Central memory CD8-positive, alpha-beta T cell (primary cell): ENCODE results near the gene FSTL4.

Source experiments
- ATAC-seq: fragments of 150-1000 bp; cut with Tn5 transposase; replicated peaks from 2 replicates; pipeline ENCODE4 v1.10.0; 2022; ENCODE audit warnings: mild to moderate bottlenecking, moderate FRiP score, moderate number of reproducible peaks; ENCODE audit not compliant: poor library complexity, severe bottlenecking; ENCODE audit errors: extremely low read depth
- DNase-seq, 2 donors: peaks; one replicate each; pipeline ENCODE4 v3.0.0; 2021; ENCODE audit warnings: low spot score in 2 of 2
- H3K27ac Mint-ChIP-seq: one replicate; pipeline ENCODE4 v1.8.0; 2022; ENCODE audit warnings: low read depth, mild to moderate bottlenecking, moderate library complexity, mixed read lengths
- H3K27me3 Mint-ChIP-seq: one replicate; pipeline ENCODE4 v1.8.0; 2022; ENCODE audit warnings: mixed read lengths
- H3K36me3 Mint-ChIP-seq: one replicate; pipeline ENCODE4 v1.8.0; 2022; ENCODE audit warnings: mild to moderate bottlenecking, moderate library complexity, mixed read lengths; ENCODE audit not compliant: insufficient read depth
- H3K4me1 Mint-ChIP-seq: one replicate; pipeline ENCODE4 v1.8.0; 2022; ENCODE audit warnings: mixed read lengths
- H3K4me3 Mint-ChIP-seq: one replicate; pipeline ENCODE4 v1.8.0; 2022; ENCODE audit warnings: mild to moderate bottlenecking, moderate library complexity, mixed read lengths
- H3K9me3 Mint-ChIP-seq: one replicate; pipeline ENCODE4 v1.8.0; 2022; ENCODE audit warnings: mixed read lengths

The FSTL4 gene

DNA sequence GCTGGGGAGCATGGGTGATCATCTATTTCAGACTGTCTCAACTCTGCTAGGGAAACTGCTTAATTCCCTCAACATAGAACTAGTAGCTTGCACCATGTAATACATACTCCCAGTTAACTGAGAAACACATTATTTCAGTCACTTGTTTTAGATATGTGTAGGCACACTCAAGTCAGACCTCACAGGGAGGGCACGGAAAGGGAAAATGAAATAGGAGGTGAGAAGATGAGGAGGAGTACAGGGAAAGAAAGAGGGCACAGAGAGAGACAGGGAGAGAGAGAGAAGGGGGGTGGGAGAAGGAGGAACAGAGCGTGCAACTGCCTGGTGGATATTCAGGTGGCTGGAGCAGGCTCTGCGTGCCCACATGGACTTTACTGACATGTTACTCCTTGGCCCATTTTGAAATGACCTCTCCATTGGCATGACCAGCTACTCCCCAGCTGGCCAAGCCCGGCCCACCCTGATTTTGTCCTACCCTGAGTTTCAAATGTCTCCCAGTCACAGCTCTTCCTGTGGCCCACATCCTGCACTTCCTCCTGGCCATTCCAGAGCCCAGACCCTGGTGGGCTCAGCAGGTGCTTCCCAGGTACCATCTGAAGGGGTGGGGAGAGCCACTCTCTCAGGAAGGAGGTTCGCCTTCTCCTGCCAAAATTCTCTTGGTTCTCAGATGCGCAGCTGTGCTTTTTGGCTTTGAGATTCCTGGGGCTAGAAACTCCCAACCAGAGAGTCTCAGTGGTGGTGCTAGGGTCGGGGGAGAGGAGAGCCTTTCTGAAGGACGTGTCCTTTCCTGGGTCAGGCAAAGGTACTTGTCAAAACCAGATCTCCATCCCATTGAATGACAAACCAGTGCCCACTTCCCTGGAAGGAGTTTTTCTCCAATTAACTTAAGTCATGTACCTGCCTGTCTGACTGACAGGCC, 229.4 kb downstream of the FSTL4 start:
- ATAC-seq (no peak), DNase-seq (no peak)
- Mint-ChIP-seq H3K4me3 (no peak overlapping the region), H3K27ac (no peak overlapping the region), H3K36me3 (peaks cover under 1% of the 10 kb centered on the region), H3K9me3 (no peaks in the 10 kb centered on the region), H3K27me3 (peaks cover 46% of the 10 kb centered on the region), H3K4me1 (peaks cover 6% of the 10 kb centered on the region)

DNA sequence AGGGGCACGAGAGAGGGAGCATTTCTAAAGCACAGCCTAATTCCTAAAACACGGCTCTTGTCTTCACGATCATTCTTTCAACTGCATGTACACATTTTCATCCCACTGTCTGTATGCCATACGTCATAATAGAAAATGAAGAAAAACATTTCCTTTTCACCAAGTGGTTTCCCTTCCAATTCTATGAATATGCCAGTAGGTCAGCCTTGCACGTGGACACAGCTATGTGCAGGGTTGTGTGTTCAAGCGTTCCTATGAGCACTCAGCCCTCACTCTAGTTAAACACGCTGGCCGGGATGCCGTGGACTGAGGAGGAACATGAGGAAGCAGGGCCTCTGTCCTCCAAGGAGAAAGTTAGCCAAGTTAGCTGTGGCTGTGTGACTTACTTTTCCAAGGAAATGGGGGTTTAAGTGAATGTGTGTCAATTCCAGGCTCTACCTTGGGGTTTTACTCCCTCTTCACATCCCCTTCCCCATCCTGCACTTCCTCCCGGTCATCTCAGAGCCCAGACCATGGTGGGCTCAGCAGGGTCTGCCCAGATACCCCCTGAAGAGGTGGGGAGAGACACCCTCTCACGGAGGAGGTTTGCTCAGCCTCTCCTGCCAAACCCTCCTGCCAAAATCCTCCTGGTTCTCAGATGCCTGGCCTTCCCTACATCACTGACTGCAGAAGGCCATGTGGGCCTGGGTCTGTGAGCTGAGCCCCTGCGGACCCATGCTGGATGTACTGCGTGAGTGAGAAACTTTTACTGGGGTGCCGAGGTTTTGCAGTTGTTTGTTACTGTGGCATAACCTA, 230.6 kb downstream of the FSTL4 start:
- H3K27me3 Mint-ChIP-seq: peaks cover 57% of the 10 kb centered on the region
- H3K36me3 Mint-ChIP-seq: peaks cover 2% of the 10 kb centered on the region
- H3K4me1 Mint-ChIP-seq: peaks cover 6% of the 10 kb centered on the region
- no peak for ATAC-seq
- no peak for DNase-seq
- no peak overlapping the region for H3K4me3 Mint-ChIP-seq
- no peak overlapping the region for H3K27ac Mint-ChIP-seq
- H3K9me3 Mint-ChIP-seq: peaks cover 8% of the 10 kb centered on the region

DNA sequence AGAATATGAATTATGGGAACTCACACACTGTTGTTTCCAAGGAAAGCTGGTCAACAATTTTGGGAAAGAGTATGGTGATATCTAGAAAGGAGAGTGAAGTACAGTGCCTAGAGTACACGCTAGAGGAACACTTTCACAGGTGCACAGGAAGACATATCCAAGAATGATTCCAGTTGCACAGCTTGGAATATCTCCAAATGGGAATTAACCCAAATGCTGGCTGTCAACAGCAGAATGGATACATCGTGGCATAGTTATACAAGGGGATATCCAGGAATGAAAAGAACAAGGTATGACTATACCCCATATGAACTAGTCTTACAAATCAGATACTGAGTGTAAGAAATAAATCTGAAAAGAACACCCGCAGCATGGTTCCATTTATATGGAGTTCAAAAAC, 231.3 kb downstream of the FSTL4 start:
- Mint-ChIP-seq H3K27ac (no peak overlapping the region), H3K27me3 (peaks cover 64% of the 10 kb centered on the region), H3K9me3 (peaks cover 8% of the 10 kb centered on the region), H3K4me1 (no peaks in the 10 kb centered on the region), H3K36me3 (peaks cover 2% of the 10 kb centered on the region), H3K4me3 (no peak overlapping the region)
- DNase-seq: no peak
- ATAC-seq: no peak

DNA sequence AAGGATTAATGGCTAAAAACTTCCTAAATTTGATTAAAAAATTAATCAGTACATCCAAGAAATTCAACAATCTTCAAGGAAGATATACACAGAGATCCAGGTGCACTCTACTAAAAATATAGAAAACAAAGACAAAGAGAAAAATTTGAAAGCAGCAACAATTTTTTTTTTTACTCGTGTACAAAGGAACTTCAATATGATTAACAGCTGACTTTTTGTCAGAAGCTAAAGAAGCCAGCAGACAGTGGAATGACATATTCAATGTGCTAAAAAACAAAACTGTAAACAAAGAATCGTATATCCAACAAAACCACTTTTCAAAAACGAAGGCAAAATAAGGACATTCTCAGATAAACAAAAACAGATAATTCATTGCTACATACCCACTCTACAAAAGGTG, 234.6 kb downstream of the FSTL4 start:
- peaks cover 66% of the 10 kb centered on the region for H3K27me3 Mint-ChIP-seq
- peaks cover 2% of the 10 kb centered on the region for H3K36me3 Mint-ChIP-seq
- no peak overlapping the region for H3K27ac Mint-ChIP-seq
- ATAC-seq: no peak
- peaks cover 8% of the 10 kb centered on the region for H3K9me3 Mint-ChIP-seq
- H3K4me1 Mint-ChIP-seq: no peaks in the 10 kb centered on the region
- H3K4me3 Mint-ChIP-seq: no peak overlapping the region
- no peak for DNase-seq

DNA sequence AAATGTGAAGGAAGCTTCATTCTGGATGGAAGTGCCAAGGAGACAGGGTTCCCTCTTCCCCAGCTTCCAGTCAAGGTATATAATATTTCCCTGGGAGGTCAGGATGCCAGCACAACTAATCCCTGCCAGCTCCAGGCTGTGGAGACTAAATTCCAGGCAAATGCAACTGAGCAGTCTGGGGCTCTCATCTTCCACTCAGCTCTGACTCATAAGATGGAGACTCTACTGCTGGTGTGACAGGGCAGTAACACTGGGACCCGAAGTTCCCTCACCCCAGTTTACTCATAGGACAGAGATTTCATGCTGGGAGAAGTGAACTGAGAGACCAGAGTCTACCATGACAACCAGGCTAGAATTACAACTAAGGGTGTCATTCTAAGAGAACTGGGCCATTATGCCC, 235.4 kb downstream of the FSTL4 start:
- no peak overlapping the region for H3K4me3 Mint-ChIP-seq
- H3K27ac Mint-ChIP-seq: no peak overlapping the region
- H3K4me1 Mint-ChIP-seq: no peaks in the 10 kb centered on the region
- H3K36me3 Mint-ChIP-seq: peaks cover 2% of the 10 kb centered on the region
- peaks cover 8% of the 10 kb centered on the region for H3K9me3 Mint-ChIP-seq
- DNase-seq (no peak), ATAC-seq (no peak)
- H3K27me3 Mint-ChIP-seq: peaks cover 74% of the 10 kb centered on the region

DNA sequence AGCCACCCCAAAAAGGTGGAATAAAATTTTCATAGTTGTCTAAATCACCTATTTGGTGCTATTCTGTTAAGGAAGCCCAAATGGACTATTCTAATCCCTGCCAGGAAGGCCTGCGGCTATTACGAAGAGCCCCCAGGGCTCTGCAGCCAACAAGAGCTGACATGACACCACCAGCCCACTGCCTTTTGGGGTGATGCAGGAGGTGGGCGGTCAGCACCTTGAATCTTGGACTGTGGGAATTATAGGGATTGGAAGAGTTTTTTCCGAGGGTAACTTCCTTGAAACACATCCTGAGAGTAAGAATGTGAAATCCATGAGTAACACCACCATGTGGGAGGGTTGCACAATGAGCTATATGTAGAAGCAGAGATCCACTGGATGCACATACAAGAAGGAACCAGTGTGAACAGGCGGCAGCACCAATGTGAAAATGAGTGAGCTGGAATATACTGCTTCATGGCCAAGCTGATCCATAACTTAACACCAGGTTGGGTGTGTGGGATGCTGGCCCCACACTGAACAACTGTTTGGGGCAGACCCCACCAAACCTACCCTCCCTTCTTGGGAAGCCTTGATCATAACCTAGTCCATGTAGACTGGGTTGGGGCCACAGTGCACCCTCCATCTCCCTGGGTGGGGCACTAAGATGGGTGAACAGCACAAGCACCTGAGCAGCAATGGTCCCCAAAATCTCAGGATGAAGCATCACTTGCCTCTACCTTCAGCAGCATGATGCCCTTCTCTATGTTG, 239.0 kb downstream of the FSTL4 start:
- Mint-ChIP-seq H3K36me3 (peaks cover 2% of the 10 kb centered on the region), H3K4me3 (no peak overlapping the region), H3K27me3 (peaks cover 97% of the 10 kb centered on the region), H3K4me1 (no peaks in the 10 kb centered on the region), H3K27ac (no peak overlapping the region), H3K9me3 (peaks cover 8% of the 10 kb centered on the region)
- no peak for DNase-seq
- no peak for ATAC-seq

DNA sequence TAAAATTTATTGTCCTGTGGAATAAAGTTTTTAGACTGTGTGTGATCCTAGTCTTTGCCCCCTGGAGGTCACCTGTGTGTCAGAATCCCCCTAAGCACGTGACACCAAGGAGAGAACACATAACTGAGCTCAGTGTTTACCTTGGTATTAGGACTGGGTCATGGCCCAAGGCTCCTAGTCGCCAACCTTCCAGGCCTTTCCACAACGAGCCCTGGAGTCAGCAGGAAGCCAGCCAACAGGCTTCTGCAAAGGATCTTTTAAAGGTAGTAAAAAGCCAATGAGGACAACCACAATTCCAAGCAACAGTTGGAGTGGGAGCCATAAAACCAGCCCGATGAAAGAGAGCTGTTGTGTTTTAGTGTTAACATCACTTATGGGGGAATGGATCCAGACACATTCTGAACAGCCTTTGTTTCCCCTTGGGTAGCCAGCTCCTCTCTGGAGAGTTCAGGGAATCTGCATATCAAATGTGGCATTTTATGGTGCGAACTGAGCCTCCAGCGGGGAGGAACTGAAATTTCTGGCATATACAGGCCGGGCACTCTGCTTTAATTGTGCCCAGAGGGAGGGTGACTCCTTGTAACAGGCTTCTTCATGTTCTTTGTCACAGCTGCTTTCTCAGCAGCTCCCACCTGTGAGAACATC, 239.9 kb downstream of the FSTL4 start:
- no peak for ATAC-seq
- H3K36me3 Mint-ChIP-seq: no peaks in the 10 kb centered on the region
- no peaks in the 10 kb centered on the region for H3K4me1 Mint-ChIP-seq
- H3K9me3 Mint-ChIP-seq: peaks cover 5% of the 10 kb centered on the region
- H3K4me3 Mint-ChIP-seq: no peak overlapping the region
- DNase-seq: no peak
- peaks cover 90% of the 10 kb centered on the region for H3K27me3 Mint-ChIP-seq
- H3K27ac Mint-ChIP-seq: no peak overlapping the region

DNA sequence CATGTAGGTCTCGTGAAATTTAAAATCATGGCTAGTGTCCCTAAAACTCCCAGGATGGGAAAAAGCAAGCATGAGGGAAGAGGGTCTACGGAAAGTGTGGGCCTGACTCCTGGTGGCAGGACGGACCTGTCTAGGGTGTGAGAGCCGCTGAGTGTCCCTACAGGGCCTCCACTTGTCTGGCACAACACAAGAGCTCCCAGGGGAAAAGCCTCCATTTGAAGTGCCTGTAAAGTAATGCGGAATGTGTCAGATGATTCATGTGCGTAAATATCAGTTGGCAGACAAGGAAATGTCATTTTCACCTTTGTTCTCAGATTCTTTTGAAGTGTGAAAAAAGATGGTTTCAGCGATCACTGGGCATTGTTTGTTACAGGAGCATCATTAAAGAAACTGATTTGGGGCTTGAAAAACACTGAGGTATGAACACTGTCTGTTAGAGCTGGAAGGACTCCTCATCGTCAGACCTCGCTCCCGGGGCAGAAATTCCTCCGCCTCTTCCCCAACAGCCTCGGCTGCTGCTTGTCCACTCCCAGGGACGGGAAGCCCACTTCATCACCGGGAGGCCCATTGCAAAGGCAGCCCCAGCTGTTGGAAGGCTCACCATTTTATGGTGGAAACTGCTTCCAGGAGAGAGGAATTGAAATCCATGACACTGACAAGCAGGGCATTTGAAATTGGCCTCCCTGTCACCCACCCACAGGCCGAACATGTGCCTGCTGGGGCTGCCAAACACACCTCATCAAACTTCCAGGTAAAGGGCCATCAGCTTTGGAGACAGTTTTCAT, 240.8 kb downstream of the FSTL4 start:
- H3K36me3 Mint-ChIP-seq: no peaks in the 10 kb centered on the region
- no peaks in the 10 kb centered on the region for H3K9me3 Mint-ChIP-seq
- H3K27ac Mint-ChIP-seq: no peak overlapping the region
- H3K4me1 Mint-ChIP-seq: no peaks in the 10 kb centered on the region
- ATAC-seq (no peak), DNase-seq (no peak)
- no peak overlapping the region for H3K4me3 Mint-ChIP-seq
- peaks cover 82% of the 10 kb centered on the region for H3K27me3 Mint-ChIP-seq

DNA sequence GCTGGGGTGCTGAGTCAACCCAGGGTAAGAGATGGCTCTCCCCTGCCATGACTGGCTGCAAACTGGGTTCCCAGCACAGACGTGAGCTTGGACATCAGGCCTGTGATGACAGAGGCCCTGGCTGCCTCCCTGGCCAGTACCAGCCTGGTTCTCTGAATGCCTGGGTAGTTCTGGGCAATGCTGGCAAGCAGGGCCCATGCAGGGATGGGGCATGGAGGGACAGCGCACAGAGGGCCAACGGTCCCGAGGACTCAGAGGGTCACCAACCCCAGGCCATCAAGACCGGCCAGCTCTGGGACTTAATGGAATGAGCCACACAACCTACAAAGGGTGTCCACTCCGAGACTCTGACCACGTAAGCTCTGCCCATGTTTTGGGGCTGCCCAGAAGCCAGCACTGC, 241.4 kb downstream of the FSTL4 start:
- no peaks in the 10 kb centered on the region for H3K36me3 Mint-ChIP-seq
- H3K27ac Mint-ChIP-seq: no peak overlapping the region
- DNase-seq: no peak
- no peak overlapping the region for H3K4me3 Mint-ChIP-seq
- no peaks in the 10 kb centered on the region for H3K4me1 Mint-ChIP-seq
- no peaks in the 10 kb centered on the region for H3K9me3 Mint-ChIP-seq
- peaks cover 82% of the 10 kb centered on the region for H3K27me3 Mint-ChIP-seq
- no peak for ATAC-seq

DNA sequence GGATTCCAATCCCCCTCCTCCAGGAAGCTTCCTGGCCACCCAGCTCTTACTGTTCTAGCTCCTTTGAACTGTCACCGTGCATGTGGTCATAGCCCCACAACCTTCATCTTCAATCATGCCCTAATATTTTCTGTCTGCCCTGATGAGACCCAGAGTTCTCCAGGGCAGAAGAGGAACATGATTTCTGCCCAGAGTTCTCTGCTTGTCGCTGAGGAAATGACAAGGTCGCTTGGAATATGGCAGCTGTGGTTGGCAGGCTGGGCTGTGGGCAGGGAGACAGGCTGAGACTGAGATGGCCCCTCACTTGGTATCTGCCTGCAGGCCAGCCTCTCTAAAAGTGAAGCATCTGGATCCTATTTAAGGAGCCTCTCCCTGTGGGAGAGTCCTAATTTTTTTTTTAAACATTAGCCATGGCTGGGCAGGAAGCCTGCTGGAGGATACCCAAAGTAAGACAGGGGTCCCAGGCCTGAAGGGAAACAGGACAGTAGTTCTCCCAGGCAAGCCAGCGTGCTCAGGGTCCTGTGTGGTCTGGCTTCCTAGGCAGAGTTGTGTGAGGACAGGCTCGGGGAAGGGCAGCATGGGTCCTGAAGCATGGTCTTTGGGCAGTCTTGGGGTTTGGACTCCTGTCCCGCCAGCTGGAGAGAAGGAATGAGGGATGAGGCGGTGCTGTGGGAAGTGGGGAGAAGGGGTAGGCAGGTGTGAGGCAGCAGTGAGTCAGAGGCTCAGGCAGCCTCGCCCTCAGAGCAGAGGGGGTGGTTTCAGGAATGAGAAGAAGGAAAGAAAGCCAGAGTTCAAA, 242.1 kb downstream of the FSTL4 start:
- Mint-ChIP-seq H3K27ac (no peak overlapping the region), H3K4me3 (no peak overlapping the region), H3K9me3 (no peaks in the 10 kb centered on the region), H3K4me1 (no peaks in the 10 kb centered on the region), H3K36me3 (no peaks in the 10 kb centered on the region), H3K27me3 (peaks cover 80% of the 10 kb centered on the region)
- DNase-seq (no peak), ATAC-seq (no peak)
